Breast epithelium (tissue), 4 donors: ENCODE measurements around the gene RNFT1. TPM values are rescaled to one million over a fixed set of nuclear protein-coding genes. Genes with fewer than 3 reads are reported as not detected.

Experiments used
- DNase-seq, 2 donors: peaks; one replicate each; pipeline ENCODE4 v3.0.0-alpha.2; 2019; ENCODE audit warnings: low spot score in 2 of 2
- H3K27ac ChIP-seq, 2 donors: fragments of 200-600 bp; sonication (generic) in 1 of 2; one replicate each; pipeline ENCODE4 v1.5.1; 2016 to 2019; ENCODE audit warnings: mild to moderate bottlenecking in 1 of 2
- H3K27me3 ChIP-seq, 2 donors: fragments of 200-600 bp; sonication (generic) in 1 of 2; one replicate each; pipeline versions ENCODE4 v1.5.1 to v1.6.0; 2017 to 2019; ENCODE audit warnings: control low read depth in 1 of 2, mild to moderate bottlenecking in 1 of 2
- H3K36me3 ChIP-seq: fragments of 200-600 bp; one replicate; pipeline ENCODE4 v1.5.1; 2019
- H3K4me1 ChIP-seq, 2 donors: fragments of 200-600 bp; sonication (generic); one replicate each; pipeline ENCODE4 v1.5.1; 2016 to 2019; ENCODE audit warnings: control low read depth in 1 of 2
- H3K4me3 ChIP-seq, 3 donors: fragments of 200-600 bp; sonication (generic); 1 replicate in 2 of 3; 2 replicates in 1 of 3; pipeline ENCODE4 v1.5.1; 2016 to 2019; ENCODE audit warnings: mild to moderate bottlenecking in 3 of 3, moderate library complexity in 2 of 3
- H3K9me3 ChIP-seq, 2 donors: fragments of 200-600 bp; sonication (generic) in 1 of 2; one replicate each; pipeline ENCODE4 v1.5.1; 2016 to 2019; ENCODE audit warnings: control low read depth in 1 of 2
- CTCF ChIP-seq, 3 donors: fragments of 450-650 bp; IDR thresholded peaks; one replicate each; pipeline ENCODE4 v1.5.1; 2016 to 2017; ENCODE audit warnings: antibody characterized with exemption in 3 of 3, mild to moderate bottlenecking in 3 of 3, moderate library complexity in 3 of 3
- POLR2A ChIP-seq: fragments of 450-650 bp; IDR thresholded peaks from one replicate; pipeline ENCODE4 v1.6.1; 2016; ENCODE audit warnings: antibody characterized with exemption, mild to moderate bottlenecking, moderate library complexity
- POLR2AphosphoS5 ChIP-seq, 3 donors: sonication (generic); formaldehyde crosslinking; IDR thresholded peaks; one replicate each; pipeline ENCODE4 v1.6.1; 2017; ENCODE audit warnings: antibody characterized with exemption in 3 of 3
- intact Hi-C: fragments of 100-400 bp; cut with DNase I; formaldehyde crosslinking; loops from one replicate; pipeline ENCODE4 v1.15.1; 2023; ENCODE audit warnings: low total_unique reads
- total RNA-seq, 3 donors: library from RNA; depleted of rRNA; stranded (reverse); fragments of >200 nt; gene quantifications; one replicate each; pipeline ENCODE4 v1.1.0, GENCODE V29; 2016

Gene RNFT1
- total RNA-seq, 3 donors from 2014 or later: 24.0 to 30.4 (median 25.6) TPM

DNA sequence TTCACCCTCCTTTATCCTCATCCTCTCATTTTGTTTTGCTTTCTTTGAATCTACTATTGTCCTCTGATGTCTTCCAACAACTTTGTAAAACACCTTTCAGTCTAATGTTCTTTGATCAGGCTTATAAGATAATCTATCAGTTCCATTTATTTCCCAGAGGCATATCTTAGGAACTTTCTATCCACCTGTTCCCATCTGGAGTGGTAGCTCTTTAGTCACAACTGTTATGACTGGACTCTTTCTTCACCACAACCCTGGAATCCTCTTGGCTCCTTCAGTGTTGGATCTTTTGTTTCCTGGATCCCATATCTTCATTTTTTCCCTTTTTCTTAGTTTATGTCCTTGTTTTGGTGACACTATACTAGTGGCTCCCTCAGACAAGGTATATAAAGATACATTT lies 48.1 kb downstream of the RNFT1 start:
- no peaks in the 10 kb centered on the region for H3K9me3 ChIP-seq
- no peaks in the 10 kb centered on the region for H3K27me3 ChIP-seq
- intact Hi-C loops: no loop called here
- DNase-seq: no peak
- no peak overlapping the region for H3K4me3 ChIP-seq
- no peak overlapping the region for H3K27ac ChIP-seq
- H3K4me1 ChIP-seq: no peaks in the 10 kb centered on the region
- TF ChIP-seq POLR2AphosphoS5 (IDR thresholded peaks at IDR 0.05) (no peak), POLR2A (no peak), CTCF (IDR thresholded peaks at IDR 0.05) (no peak)
- H3K36me3 ChIP-seq: no peaks in the 10 kb centered on the region

DNA sequence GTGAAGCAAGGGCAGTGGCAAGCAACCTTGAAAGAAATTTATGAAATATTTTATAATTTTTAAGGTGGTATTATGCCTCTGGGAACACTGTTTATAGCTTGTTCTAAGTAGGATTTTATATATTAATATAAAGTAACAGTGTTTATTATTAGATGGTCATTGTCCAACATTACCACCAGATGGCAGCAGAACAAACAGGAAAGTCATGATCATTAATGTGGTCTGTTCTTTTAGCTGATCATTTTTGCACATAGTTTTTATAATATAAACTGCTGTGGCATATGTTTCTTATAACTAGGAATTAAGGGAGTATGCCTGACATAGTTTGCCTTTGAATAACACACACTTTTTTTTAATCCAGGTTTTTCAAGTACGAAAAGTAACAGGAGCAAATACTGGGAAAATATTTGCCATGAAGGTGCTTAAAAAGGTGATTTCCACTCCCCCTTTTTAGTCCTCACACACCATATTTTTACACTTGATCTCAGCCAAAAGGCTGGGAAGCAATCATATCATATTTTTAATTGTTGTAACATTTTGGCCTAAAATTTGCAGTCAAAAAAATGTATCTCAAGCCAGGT lies 50.2 kb downstream of the RNFT1 start:
- intact Hi-C loops: no loop called here
- TF ChIP-seq POLR2AphosphoS5 (IDR thresholded peaks at IDR 0.05): no peak
- no peak for TF ChIP-seq POLR2A
- peak; percentile 51 to 65 (median 57) for TF ChIP-seq CTCF (IDR thresholded peaks at IDR 0.05)
- Histone ChIP-seq H3K27ac (no peak overlapping the region), H3K27me3 (no peaks in the 10 kb centered on the region), H3K4me1 (no peaks in the 10 kb centered on the region), H3K36me3 (no peaks in the 10 kb centered on the region), H3K4me3 (no peak overlapping the region), H3K9me3 (no peaks in the 10 kb centered on the region)
- DNase-seq: no peak

DNA sequence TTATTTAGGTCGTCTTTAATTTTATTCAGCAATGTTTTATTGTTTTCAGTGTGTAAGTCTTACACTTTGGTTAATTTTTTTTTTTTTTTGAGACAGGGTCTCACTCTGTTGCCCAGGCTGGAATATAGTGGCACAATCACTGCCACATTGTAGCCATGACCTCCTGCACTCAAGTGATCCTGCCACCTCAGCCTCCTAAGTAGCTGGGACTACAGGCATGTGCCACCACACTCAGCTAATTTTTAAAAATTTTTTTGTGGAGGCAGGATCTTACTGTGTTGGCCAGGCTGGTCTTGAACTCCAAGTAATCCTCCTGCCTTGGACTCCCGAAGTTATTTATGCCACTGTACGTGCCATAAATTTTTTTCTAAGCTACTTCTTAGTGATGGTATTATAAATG lies 57.1 kb downstream of the RNFT1 start:
- Histone ChIP-seq H3K27me3 (no peaks in the 10 kb centered on the region), H3K4me1 (no peaks in the 10 kb centered on the region), H3K9me3 (no peaks in the 10 kb centered on the region), H3K36me3 (no peaks in the 10 kb centered on the region), H3K4me3 (no peak overlapping the region), H3K27ac (no peak overlapping the region)
- DNase-seq: no peak
- TF ChIP-seq CTCF (IDR thresholded peaks at IDR 0.05): no peak
- intact Hi-C loops: no loop called here

- Histone ChIP-seq H3K27me3 (no peaks in the 10 kb centered on the region), H3K9me3 (no peaks in the 10 kb centered on the region), H3K4me3 (no peak overlapping the region), H3K27ac (no peak overlapping the region), H3K36me3 (no peaks in the 10 kb centered on the region), H3K4me1 (no peaks in the 10 kb centered on the region)
- TF ChIP-seq POLR2AphosphoS5 (IDR thresholded peaks at IDR 0.05) (no peak), POLR2A (no peak), CTCF (IDR thresholded peaks at IDR 0.05) (no peak)
- intact Hi-C loops: no loop called here
- DNase-seq: no peak
These were observed 61.1 kb downstream of the RNFT1 start for GRCh38 chr17:59903455-59903854.

Other genes starting within 250 kb of the RNFT1 start
- gene TUBD1, start 71.8 kb downstream of the RNFT1 start, total RNA-seq: 10 to 100 TPM in 2 of 3 donors, 1 to 10 TPM in 1; 6.6 to 25.0 (median 19.7) TPM
- 10 to 100 TPM; 40.3 to 62.3 (median 47.5) TPM for gene RPS6KB1, start 71.6 kb downstream of the RNFT1 start, total RNA-seq
- gene HEATR6, start 114.2 kb upstream of the RNFT1 start, total RNA-seq: 10 to 100 TPM in 2 of 3 donors, 1 to 10 TPM in 1; 9.1 to 16.4 (median 16.1) TPM
- 10 to 100 TPM in 2 of 3 donors, 1 to 10 TPM in 1; 4.7 to 46.5 (median 12.3) TPM for gene CA4, start 185.2 kb upstream of the RNFT1 start, total RNA-seq